Gastrocnemius medialis (tissue), 4 donors: ENCODE results near the gene OPCML. TPM values are rescaled to one million over a fixed set of nuclear protein-coding genes. Genes with fewer than 3 reads are reported as not detected.

Experiments used
- ATAC-seq, 2 donors: fragments of 150-250 bp; one replicate each; pipeline ENCODE4 v1.9.1; 2016
- DNase-seq, 2 donors: peaks; one replicate each; pipeline ENCODE4 v3.0.0-alpha.2; 2019
- H3K27ac ChIP-seq, 4 donors: fragments of 200-600 bp; sonication (generic); 1 replicate in 1 of 4; 2 replicates in 3 of 4; pipeline ENCODE4 v1.5.1; 2016 to 2018; ENCODE audit warnings: mild to moderate bottlenecking in 2 of 4, moderate library complexity in 1 of 4
- H3K27me3 ChIP-seq, 3 donors: fragments of 200-600 bp; sonication (generic) in 2 of 3; 1 replicate in 1 of 3; 2 replicates in 2 of 3; pipeline versions ENCODE4 v1.5.1 to v1.6.0; 2016 to 2019; ENCODE audit warnings: mild to moderate bottlenecking in 1 of 3, moderate library complexity in 1 of 3
- H3K36me3 ChIP-seq, 2 donors: fragments of 200-600 bp; sonication (generic) in 1 of 2; one replicate each; pipeline ENCODE4 v1.5.1; 2017 to 2018
- H3K4me1 ChIP-seq, 2 donors: fragments of 200-600 bp; sonication (generic) in 1 of 2; one replicate each; pipeline ENCODE4 v1.5.1; 2016 to 2017; ENCODE audit warnings: mild to moderate bottlenecking in 2 of 2
- H3K4me3 ChIP-seq, 4 donors: fragments of 200-600 bp; sonication (generic) in 3 of 4; 1 replicate in 1 of 4; 2 replicates in 3 of 4; pipeline ENCODE4 v1.5.1; 2016 to 2019; ENCODE audit warnings: mild to moderate bottlenecking in 2 of 4
- H3K9me3 ChIP-seq, 3 donors: fragments of 200-600 bp; sonication (generic) in 2 of 3; 1 replicate in 1 of 3; 2 replicates in 2 of 3; pipeline ENCODE4 v1.5.1; 2016 to 2019
- CTCF ChIP-seq, 5 experiments: fragments of 450-650 bp in 3 of 5; fragments of 200-600 bp in 2 of 5; sonication (generic) in 2 of 5; IDR thresholded peaks in 4 of 5; conservative IDR thresholded peaks in 1 of 5; 1 replicate in 4 of 5; 2 replicates in 1 of 5; pipeline ENCODE4 v1.5.1; 2016 to 2019; ENCODE audit warnings: antibody characterized with exemption in 5 of 5, mild to moderate bottlenecking in 3 of 5, moderate library complexity in 3 of 5
- POLR2A ChIP-seq, 2 donors: fragments of 450-650 bp; IDR thresholded peaks; one replicate each; pipeline ENCODE4 v1.6.1; 2017; ENCODE audit warnings: antibody characterized with exemption in 2 of 2, mild to moderate bottlenecking in 2 of 2, moderate library complexity in 2 of 2
- in situ Hi-C, 4 donors: fragments of 200-750 bp; cut with MboI; loops; one replicate each; pipeline versions ENCODE4 v1.15.0 to v1.8.0; 2017; ENCODE audit warnings: low sequenced_read_pairs in 4 of 4
- intact Hi-C: fragments of 100-400 bp; cut with DNase I; formaldehyde crosslinking; loops from one replicate; pipeline ENCODE4 v1.15.1; 2023; ENCODE audit warnings: low total_unique reads
- total RNA-seq, 4 donors: library from RNA; depleted of rRNA; stranded (reverse); fragments of >200 nt; gene quantifications; one replicate each; pipeline versions ENCODE4 v1.1.0 to v1.2.3, GENCODE V29; 2016

OPCML gene
- total RNA-seq, 4 donors from 2014 or later, result not detected

GRCh38 chr11:133343951-133344350, 188.3 kb downstream of the OPCML start:
- TF ChIP-seq POLR2A (IDR thresholded peaks at IDR 0.05) (no peak), CTCF (IDR thresholded peaks at IDR 0.05 in 4 of 5, conservative IDR thresholded peaks at IDR 0.05 in 1 of 5) (no peak)
- DNase-seq (no peak), ATAC-seq (no peak)
- Histone ChIP-seq H3K9me3 (no peaks in the 10 kb centered on the region), H3K27ac (no peak overlapping the region), H3K4me1 (no peaks in the 10 kb centered on the region), H3K4me3 (no peak overlapping the region), H3K36me3 (no peaks in the 10 kb centered on the region), H3K27me3 (no peaks in the 10 kb centered on the region)
- intact Hi-C loops, result no loop called here
- in situ Hi-C loops, result no loop called here

GRCh38 chr11:133339495-133340140, 192.7 kb downstream of the OPCML start:
- intact Hi-C loops (no loop called here), in situ Hi-C loops (no loop called here)
- Histone ChIP-seq H3K4me1 (no peaks in the 10 kb centered on the region), H3K9me3 (no peaks in the 10 kb centered on the region), H3K27ac (no peak overlapping the region), H3K27me3 (no peaks in the 10 kb centered on the region), H3K36me3 (no peaks in the 10 kb centered on the region), H3K4me3 (no peak overlapping the region)
- ATAC-seq (no peak), DNase-seq (no peak)
- no peak for TF ChIP-seq POLR2A (IDR thresholded peaks at IDR 0.05)
- no peak for TF ChIP-seq CTCF (IDR thresholded peaks at IDR 0.05 in 4 of 5, conservative IDR thresholded peaks at IDR 0.05 in 1 of 5)

DNA sequence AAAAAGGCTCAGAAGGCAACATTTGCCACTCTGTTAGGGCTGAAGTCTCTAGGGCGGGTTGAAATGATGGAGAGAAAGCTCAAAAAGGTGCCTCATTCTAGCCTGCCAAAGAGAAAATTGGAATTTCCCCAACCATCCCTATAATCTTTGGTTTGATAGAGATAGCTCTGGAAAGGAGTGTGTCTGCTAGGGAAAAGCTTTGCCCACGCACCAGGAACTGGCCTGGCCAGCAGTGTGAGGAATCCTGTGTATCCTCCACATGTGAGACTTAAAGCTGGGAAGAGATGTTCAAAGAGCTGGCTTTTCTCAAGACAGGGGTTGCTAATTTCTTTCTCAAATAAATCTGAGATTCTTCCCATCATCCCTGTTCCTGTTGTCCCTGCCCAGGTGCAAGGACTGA, 193.7 kb downstream of the OPCML start:
- intact Hi-C loops, result no loop called here
- no peak for DNase-seq
- no peak for TF ChIP-seq POLR2A (IDR thresholded peaks at IDR 0.05)
- TF ChIP-seq CTCF (IDR thresholded peaks at IDR 0.05 in 4 of 5, conservative IDR thresholded peaks at IDR 0.05 in 1 of 5), result no peak
- H3K9me3 ChIP-seq, result no peaks in the 10 kb centered on the region
- no peak overlapping the region for H3K27ac ChIP-seq
- in situ Hi-C loops, result no loop called here
- ATAC-seq, result no peak
- H3K27me3 ChIP-seq, result no peaks in the 10 kb centered on the region
- no peaks in the 10 kb centered on the region for H3K36me3 ChIP-seq
- no peaks in the 10 kb centered on the region for H3K4me1 ChIP-seq
- H3K4me3 ChIP-seq, result no peak overlapping the region

GRCh38 chr11:133337951-133338418, 194.3 kb downstream of the OPCML start:
- Histone ChIP-seq H3K4me1 (no peaks in the 10 kb centered on the region), H3K4me3 (no peak overlapping the region), H3K27ac (no peak overlapping the region), H3K9me3 (no peaks in the 10 kb centered on the region), H3K27me3 (no peaks in the 10 kb centered on the region), H3K36me3 (no peaks in the 10 kb centered on the region)
- intact Hi-C loops, result no loop called here
- ATAC-seq, result no peak
- DNase-seq, result no peak
- in situ Hi-C loops, result no loop called here
- TF ChIP-seq POLR2A (IDR thresholded peaks at IDR 0.05), result no peak
- no peak for TF ChIP-seq CTCF (IDR thresholded peaks at IDR 0.05 in 4 of 5, conservative IDR thresholded peaks at IDR 0.05 in 1 of 5)

- DNase-seq (no peak), ATAC-seq (no peak)
- Histone ChIP-seq H3K27me3 (no peaks in the 10 kb centered on the region), H3K4me3 (no peak overlapping the region), H3K36me3 (no peaks in the 10 kb centered on the region), H3K9me3 (no peaks in the 10 kb centered on the region), H3K4me1 (no peaks in the 10 kb centered on the region), H3K27ac (no peak overlapping the region)
- intact Hi-C loops, result no loop called here
- in situ Hi-C loops, result no loop called here
- no peak for TF ChIP-seq POLR2A (IDR thresholded peaks at IDR 0.05)
Measured at GRCh38 chr11:133337193-133337592, 195.1 kb downstream of the OPCML start.
